ENCODE data around the gene ARMH1.

The ARMH1 gene

DNA sequence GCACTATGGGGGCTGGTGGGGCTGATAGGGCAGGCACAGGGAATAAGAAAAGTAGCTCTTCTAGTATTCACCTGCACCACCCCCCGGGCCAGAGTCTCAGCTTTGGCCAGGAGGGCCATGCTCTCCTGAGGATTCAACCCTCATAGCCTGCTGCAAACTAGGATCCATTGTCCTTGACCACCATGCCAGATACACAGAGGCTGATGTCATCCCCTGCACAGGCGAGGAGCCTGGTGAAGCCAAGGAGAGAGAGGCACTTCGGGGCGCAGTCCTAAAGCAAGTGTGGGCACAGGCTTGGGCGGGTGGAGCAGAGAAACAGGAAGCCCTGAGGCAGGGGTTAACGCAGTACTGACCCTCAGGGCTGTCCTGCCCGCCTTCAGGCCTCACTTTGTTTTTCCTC, 29.7 kb upstream of the ARMH1 start:
- DNase-seq (ENCODE audit: low spot score) = no peak
- in situ Hi-C loops (cut with MboI; ENCODE audit: low pct_unique_long_range_greater_than_20kb, low sequenced_read_pairs, unreplicated experiment) = no loop called here
- TF ChIP-seq, protein P1, sequence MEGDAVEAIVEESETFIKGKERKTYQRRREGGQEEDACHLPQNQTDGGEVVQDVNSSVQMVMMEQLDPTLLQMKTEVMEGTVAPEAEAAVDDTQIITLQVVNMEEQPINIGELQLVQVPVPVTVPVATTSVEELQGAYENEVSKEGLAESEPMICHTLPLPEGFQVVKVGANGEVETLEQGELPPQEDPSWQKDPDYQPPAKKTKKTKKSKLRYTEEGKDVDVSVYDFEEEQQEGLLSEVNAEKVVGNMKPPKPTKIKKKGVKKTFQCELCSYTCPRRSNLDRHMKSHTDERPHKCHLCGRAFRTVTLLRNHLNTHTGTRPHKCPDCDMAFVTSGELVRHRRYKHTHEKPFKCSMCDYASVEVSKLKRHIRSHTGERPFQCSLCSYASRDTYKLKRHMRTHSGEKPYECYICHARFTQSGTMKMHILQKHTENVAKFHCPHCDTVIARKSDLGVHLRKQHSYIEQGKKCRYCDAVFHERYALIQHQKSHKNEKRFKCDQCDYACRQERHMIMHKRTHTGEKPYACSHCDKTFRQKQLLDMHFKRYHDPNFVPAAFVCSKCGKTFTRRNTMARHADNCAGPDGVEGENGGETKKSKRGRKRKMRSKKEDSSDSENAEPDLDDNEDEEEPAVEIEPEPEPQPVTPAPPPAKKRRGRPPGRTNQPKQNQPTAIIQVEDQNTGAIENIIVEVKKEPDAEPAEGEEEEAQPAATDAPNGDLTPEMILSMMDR (IDR thresholded peaks at IDR 0.05; ENCODE audit: extremely low read depth, insufficient read depth, missing control alignments) = no peak

DNA sequence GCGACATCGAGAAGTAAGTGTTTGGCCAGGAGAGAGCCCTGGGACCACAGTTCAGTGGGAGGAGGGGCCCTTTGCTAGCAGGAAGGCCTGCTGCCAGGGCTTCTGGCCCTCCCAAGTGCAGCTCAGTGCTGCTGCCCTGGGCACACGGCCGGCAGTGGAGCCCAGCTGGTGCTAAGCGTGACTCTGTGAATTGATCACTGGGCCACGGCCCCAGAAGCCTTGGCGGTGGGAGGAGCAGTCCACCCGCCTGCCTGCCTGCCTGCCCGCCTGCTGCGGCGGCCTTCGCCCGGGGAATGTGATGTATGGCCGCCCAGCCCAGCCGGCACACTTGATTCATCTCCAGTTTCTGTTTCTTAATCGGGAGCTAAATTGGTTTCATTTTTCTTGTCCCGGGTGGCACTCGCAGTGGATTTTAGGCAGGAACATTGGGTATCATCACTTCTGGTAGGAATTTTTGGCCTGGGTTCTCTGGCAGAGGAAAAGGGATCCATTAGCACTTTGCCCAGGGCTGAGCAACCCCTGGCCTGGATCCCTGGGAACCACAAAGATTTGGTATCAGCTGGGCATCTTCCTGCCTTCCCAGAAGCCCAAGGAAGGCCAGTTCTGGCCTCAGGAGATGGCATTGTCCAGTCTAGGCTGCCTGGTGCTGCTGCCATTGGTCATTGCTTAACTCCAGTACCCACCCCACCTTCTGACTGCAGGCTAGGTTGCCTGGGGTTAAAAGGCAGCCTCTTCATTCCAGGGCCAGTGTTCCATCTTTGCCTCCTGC, 28.9 kb upstream of the ARMH1 start:
- DNase-seq (ENCODE audit: low spot score) = no peak
- in situ Hi-C loops (cut with MboI; ENCODE audit: low pct_unique_long_range_greater_than_20kb, low sequenced_read_pairs, unreplicated experiment) = no loop called here
- TF ChIP-seq, protein P1 (IDR thresholded peaks at IDR 0.05; ENCODE audit: extremely low read depth, insufficient read depth, missing control alignments) = no peak

DNA sequence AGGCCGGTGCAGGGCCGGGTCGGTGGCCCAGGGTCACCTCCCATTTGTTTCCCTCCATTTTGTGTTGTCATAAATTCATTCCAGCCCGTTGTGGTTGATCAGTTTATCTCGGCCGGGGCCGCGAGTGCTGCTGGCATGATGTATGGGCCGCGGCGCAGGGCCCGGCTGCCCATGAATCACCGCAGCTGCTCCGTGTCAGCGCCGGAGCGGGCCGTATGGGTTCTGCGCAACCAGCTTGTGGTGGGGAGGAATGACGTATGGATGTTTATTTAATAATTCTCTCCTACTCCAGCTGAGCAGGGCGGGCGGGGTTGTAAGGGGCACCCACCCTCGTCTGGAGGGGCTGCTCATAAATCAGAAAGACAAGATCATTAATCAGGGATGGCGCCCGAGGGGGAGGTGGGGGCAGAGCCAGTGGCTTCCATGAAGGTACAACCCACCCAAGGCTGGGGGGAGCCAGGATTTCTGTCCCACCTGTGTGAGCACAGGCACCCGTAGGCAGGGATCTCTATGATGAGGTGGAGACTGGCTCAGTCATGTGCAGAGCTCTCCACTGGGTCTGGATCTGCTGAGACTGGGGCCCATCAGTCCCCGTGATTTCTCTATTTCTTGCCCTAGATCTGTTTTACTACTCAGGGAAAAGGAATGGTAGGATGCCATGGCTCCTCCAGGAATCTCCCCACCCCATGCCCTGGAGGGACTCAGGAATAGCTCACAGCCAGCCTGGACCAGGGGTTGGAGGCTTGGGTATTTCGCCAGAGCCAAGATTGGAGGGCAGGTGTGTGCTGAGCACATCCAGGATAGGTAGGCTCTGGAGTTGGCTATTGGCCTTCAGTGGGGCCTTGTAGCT, 28.0 kb upstream of the ARMH1 start:
- TF ChIP-seq, protein P1 (IDR thresholded peaks at IDR 0.05; ENCODE audit: extremely low read depth, insufficient read depth, missing control alignments) = no peak
- in situ Hi-C loops (cut with MboI; ENCODE audit: low pct_unique_long_range_greater_than_20kb, low sequenced_read_pairs, unreplicated experiment) = no loop called here
- no peak for DNase-seq (ENCODE audit: low spot score)

DNA sequence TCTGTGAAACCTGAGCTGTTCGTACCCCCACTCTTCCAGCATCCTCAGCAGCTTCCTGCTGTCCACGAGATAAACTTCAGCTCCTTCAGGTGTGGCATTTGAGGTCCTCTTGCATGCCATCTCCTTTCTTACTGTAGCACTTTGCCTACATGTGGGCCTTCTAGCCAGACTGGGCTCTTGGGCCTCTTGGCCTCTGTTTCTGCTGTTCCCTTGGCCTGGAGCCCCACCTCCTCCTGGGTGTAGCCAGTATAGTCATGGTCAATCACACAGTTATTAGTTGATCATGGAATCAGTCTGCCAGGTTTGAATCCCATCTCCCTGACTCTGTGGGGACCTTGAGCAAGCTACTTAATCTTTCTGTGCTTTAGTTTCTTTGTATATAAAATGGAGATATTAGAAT, 26.6 kb upstream of the ARMH1 start:
- TF ChIP-seq, protein P1 (IDR thresholded peaks at IDR 0.05; ENCODE audit: extremely low read depth, insufficient read depth, missing control alignments) = no peak
- in situ Hi-C loops (cut with MboI; ENCODE audit: low pct_unique_long_range_greater_than_20kb, low sequenced_read_pairs, unreplicated experiment) = no loop called here
- no peak for DNase-seq (ENCODE audit: low spot score)

DNA sequence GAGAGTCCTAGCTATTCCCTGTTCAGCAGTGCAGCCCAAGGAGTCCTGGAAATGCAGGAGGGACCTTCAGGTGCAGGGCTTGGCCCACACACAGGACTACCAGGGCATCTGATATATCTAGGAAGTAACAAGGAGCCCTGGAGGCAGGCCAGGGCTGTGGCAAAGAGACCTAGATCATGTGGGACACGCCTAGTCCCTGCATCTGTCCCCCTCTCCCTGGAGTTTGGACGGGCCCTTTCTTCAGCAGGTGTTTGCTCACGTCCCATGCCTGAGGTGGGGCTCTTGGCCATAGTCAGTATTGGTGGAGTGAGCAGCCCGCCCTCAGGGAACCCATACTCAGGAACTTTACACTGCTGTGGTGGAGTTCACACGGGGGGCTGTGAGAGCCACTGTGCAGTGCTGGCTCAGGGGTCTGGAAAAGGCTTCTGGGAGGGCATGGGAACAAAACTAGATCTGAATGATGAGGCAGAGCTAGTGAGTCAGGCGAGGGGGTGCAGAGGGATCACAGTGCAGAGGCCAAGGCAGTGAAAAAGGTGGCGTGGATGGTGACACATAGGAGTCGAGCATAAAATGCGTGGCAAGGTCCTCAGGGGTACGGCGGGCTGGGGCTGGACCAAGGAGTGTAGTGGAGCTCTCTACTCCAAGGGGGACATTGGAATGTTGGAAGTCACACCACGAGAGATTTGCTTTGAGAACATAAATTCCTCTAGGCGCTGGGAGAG, 25.8 kb upstream of the ARMH1 start:
- DNase-seq (ENCODE audit: low spot score) = no peak
- in situ Hi-C loops (cut with MboI; ENCODE audit: low pct_unique_long_range_greater_than_20kb, low sequenced_read_pairs, unreplicated experiment) = no loop called here
- TF ChIP-seq, protein P1 (IDR thresholded peaks at IDR 0.05; ENCODE audit: extremely low read depth, insufficient read depth, missing control alignments) = no peak

DNA sequence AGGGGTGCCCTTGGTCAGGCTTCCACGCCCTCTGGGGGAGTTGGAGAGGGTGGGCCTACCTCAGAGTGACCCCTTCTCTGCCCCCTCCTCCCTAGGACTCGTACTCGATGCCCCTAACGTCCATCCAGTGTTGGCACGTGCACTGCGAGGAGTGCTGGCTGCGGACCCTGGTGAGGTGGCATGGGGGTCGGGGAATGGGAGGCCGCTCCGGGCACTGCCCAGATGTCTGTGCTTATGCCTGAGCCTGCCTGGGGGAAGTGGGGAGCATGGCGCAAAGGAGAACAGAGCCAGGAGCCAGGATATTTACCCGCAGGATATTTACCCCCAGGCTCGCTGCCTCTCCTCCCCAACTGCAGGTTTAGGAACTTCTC, 24.7 kb upstream of the ARMH1 start:
- in situ Hi-C loops (cut with MboI; ENCODE audit: low pct_unique_long_range_greater_than_20kb, low sequenced_read_pairs, unreplicated experiment) = no loop called here
- TF ChIP-seq, protein P1 (IDR thresholded peaks at IDR 0.05; ENCODE audit: extremely low read depth, insufficient read depth, missing control alignments) = no peak
- no peak for DNase-seq (ENCODE audit: low spot score)

Measured in GM13977 (cell line).